Cardiac fibroblast (primary cell): Measurements from ENCODE around the gene CWF19L2.

Experiments
- DNase-seq, 2 donors: peaks; one replicate each; pipeline versions ENCODE4 v3.0.0 to v3.0.0-alpha.2; 2010; ENCODE audit warnings: low read depth in 2 of 2
- H3K4me3 ChIP-seq, 2 donors: replicated peaks in 1 of 2; 1 replicate in 1 of 2; 2 replicates in 1 of 2; pipeline ENCODE4 v1.5.1; 2011; ENCODE audit warnings: low read depth in 2 of 2, low read length in 2 of 2, mild to moderate bottlenecking in 2 of 2, moderate library complexity in 1 of 2
- CTCF ChIP-seq: IDR thresholded peaks from one replicate; pipeline ENCODE4 v1.5.1; 2011; ENCODE audit warnings: low read depth, mild to moderate bottlenecking, low read length, inconsistent platforms

The CWF19L2 gene

GRCh38 chr11:107493117-107493516 lies 35.5 kb upstream of the CWF19L2 start:
- TF ChIP-seq CTCF, result no peak
- DNase-seq, result peak in 1 of 2 donors; percentile 64

GRCh38 chr11:107490836-107491235 lies 33.2 kb upstream of the CWF19L2 start:
- H3K4me3 ChIP-seq, result no peak overlapping the region
- no peak for DNase-seq
- TF ChIP-seq CTCF, result no peak

More at GRCh38 chr11:107493117-107493516, 35.5 kb upstream of the CWF19L2 start:
- no peak overlapping the region for H3K4me3 ChIP-seq

- no peak for TF ChIP-seq CTCF
- no peak for DNase-seq
- no peak overlapping the region for H3K4me3 ChIP-seq
Measured at GRCh38 chr11:107482234-107482633, 24.6 kb upstream of the CWF19L2 start.

DNA sequence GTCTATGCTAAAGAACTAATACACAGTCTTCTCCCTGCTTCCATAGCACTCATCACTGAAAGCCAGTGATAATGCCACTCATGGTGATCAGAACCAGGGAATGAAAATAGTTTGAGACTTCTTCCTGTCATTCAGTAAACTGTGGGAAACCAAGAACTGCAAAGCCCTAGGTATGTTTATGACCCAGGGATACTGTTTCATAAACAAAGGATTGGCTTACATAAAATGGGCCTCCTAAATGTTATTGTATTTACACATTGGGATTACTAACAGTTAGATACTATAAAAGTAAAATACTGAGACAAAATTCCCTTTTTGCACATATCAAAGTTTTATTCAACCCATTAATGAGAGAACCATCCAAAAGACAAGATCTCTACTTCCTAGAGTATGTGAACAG lies 21.3 kb upstream of the CWF19L2 start:
- no peak for DNase-seq
- no peak overlapping the region for H3K4me3 ChIP-seq
- TF ChIP-seq CTCF, result no peak

GRCh38 chr11:107477820-107478219 lies 20.2 kb upstream of the CWF19L2 start:
- no peak for DNase-seq
- no peak for TF ChIP-seq CTCF
- no peak overlapping the region for H3K4me3 ChIP-seq

DNA sequence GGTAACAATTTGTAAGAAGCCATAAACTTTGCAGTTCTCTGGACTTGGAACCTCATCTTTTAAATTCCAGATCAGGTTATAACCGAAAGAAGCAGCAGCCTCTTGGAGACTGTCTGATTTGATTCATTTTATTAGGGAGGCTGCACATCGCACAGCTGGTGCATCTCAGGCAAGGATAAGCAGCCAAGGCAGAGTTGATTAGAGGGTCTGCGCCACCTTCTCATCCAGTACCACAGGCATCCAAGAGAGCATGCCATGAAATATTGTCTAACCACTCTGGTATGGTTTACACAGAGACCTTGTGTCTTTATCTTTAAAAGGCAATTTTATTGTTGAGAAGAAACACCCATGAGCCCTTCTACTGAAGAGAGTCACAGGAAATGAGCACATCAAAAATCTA lies 16.2 kb upstream of the CWF19L2 start:
- no peak for TF ChIP-seq CTCF
- H3K4me3 ChIP-seq, result no peak overlapping the region
- DNase-seq, result no peak

GRCh38 chr11:107472966-107473365 lies 15.3 kb upstream of the CWF19L2 start:
- TF ChIP-seq CTCF, result no peak
- no peak for DNase-seq
- H3K4me3 ChIP-seq, result no peak overlapping the region
